Glomerular visceral epithelial cell (primary cell): ENCODE measurements around the gene CACNA1I.

Experiments
- DNase-seq: peaks from one replicate; pipeline ENCODE4 v3.0.0-alpha.2; 2016; ENCODE audit errors: extremely low spot score

The CACNA1I gene

GRCh38 chr22:39597236-39597869 lies 26.8 kb downstream of the CACNA1I start:
- no peak for DNase-seq

GRCh38 chr22:39598017-39598965 lies 27.7 kb downstream of the CACNA1I start:
- no peak for DNase-seq

- DNase-seq = no peak
Measured at GRCh38 chr22:39600491-39601179, 30.1 kb downstream of the CACNA1I start.

GRCh38 chr22:39601180-39601535 lies 30.6 kb downstream of the CACNA1I start:
- no peak for DNase-seq

- DNase-seq = no peak
Measured at GRCh38 chr22:39603345-39603744, 32.8 kb downstream of the CACNA1I start.

- DNase-seq = no peak
Measured at GRCh38 chr22:39610246-39610645, 39.7 kb downstream of the CACNA1I start.

- no peak for DNase-seq
Measured at GRCh38 chr22:39610766-39611165, 40.2 kb downstream of the CACNA1I start.

GRCh38 chr22:39611360-39611759 lies 40.8 kb downstream of the CACNA1I start:
- DNase-seq = no peak

- DNase-seq = no peak
Measured at GRCh38 chr22:39612811-39613548, 42.4 kb downstream of the CACNA1I start.

- DNase-seq = no peak
Measured at GRCh38 chr22:39613549-39613921, 43.0 kb downstream of the CACNA1I start.

- DNase-seq = no peak
Measured at GRCh38 chr22:39614442-39614841, 43.9 kb downstream of the CACNA1I start.

GRCh38 chr22:39616051-39616450 lies 45.5 kb downstream of the CACNA1I start:
- DNase-seq = no peak

- no peak for DNase-seq
Measured at GRCh38 chr22:39616781-39617180, 46.2 kb downstream of the CACNA1I start.

GRCh38 chr22:39617342-39617741 lies 46.8 kb downstream of the CACNA1I start:
- DNase-seq = no peak

- DNase-seq = no peak
Measured at GRCh38 chr22:39617970-39618757, 47.6 kb downstream of the CACNA1I start.

- no peak for DNase-seq
Measured at GRCh38 chr22:39618996-39619530, 48.5 kb downstream of the CACNA1I start.

- DNase-seq = no peak
Measured at GRCh38 chr22:39620924-39621690, 50.6 kb downstream of the CACNA1I start.

- no peak for DNase-seq
Measured at GRCh38 chr22:39621826-39622225, 51.3 kb downstream of the CACNA1I start.

GRCh38 chr22:39622881-39623367 lies 52.4 kb downstream of the CACNA1I start:
- DNase-seq = peak; percentile 21
